Measurements from ENCODE around the gene HMGB3.
"Not testable (repeated sequence)": the region's sequence is repeated elsewhere in the genome, so short reads cannot be mapped to it uniquely, and the experiment has no call there.

The HMGB3 gene

DNA sequence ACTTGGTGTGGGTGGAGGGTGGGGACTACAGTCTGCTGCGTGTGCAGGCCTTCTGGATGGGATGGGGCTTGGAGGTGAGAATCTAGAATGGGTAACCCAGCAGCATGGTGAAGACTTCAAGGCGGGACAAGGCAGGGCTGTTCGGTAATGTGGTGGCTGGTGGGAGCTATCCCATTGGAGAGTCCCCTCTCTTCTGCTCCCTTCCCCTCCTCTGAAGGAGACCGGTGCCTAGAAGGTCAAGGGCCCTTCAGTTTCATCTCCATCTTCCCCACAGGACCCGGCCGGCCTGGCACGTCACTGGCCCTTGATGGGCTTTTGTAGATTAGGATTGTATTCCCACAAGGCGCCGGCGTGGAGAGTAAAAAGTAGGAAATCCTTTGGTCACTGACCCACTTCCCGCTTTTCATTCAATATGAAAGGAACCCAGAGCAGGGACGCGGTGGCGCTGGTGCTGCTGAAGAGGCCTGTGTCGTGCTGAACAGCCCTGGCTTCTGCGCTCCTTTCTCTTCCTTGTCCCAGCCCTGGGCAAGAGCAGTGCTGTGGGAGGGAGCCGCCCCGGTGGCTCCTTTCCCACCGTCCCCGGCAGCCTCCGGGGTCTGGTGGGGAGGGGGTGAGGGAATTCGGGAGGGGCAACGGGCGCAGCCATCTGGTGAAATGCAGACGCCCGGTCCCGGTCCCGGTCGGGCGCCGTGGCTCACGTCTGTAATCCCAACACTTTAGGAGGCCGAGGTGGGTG, 7.3 kb upstream of the HMGB3 start:
- in situ Hi-C loops (cut with MboI; ENCODE audit: low sequenced_read_pairs), result no loop called here

- in situ Hi-C loops (cut with MboI; ENCODE audit: low sequenced_read_pairs), result no loop called here
Observed at GRCh38 chrX:150977411-150978162, 5.5 kb upstream of the HMGB3 start.

GRCh38 chrX:150980186-150980585, 2.9 kb upstream of the HMGB3 start:
- in situ Hi-C loops (cut with MboI; ENCODE audit: low sequenced_read_pairs), result no loop called here

DNA sequence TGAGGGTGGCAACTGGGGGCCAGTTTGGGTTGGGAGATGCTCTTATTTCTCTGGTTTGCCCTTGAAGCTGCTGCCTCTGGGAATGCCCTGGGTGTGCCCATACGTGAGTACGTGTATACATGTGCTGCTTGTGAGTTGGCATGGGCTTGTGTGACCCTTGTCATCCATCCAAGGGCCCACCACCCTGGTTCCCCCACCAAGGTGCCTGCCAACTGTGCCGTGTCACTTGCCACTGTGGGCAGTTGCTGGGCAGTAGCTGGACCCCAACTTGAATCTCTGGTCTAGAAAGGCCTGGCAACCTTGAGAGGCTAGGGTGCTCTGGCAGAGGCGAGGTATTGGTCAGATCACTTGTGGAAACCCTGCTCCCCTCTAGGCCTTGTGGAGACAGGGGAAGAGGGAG, 2.4 kb upstream of the HMGB3 start:
- in situ Hi-C loops (cut with MboI; ENCODE audit: low sequenced_read_pairs), result no loop called here

- in situ Hi-C loops (cut with MboI; ENCODE audit: low sequenced_read_pairs), result no loop called here
Observed at GRCh38 chrX:150982235-150982787, 824 bp upstream of the HMGB3 start.

- in situ Hi-C loops (cut with MboI; ENCODE audit: low sequenced_read_pairs), result no loop called here
Observed at GRCh38 chrX:150983521-150984168, 510 bp downstream of the HMGB3 start.

- in situ Hi-C loops (cut with MboI; ENCODE audit: low sequenced_read_pairs), result no loop called here
Observed at GRCh38 chrX:150984169-150984824, 1.2 kb downstream of the HMGB3 start.

GRCh38 chrX:150987687-150988086, 4.6 kb downstream of the HMGB3 start:
- in situ Hi-C loops (cut with MboI; ENCODE audit: low sequenced_read_pairs), result not testable (repeated sequence)

GRCh38 chrX:150989420-150989819, 6.3 kb downstream of the HMGB3 start:
- in situ Hi-C loops (cut with MboI; ENCODE audit: low sequenced_read_pairs), result no loop called here

DNA sequence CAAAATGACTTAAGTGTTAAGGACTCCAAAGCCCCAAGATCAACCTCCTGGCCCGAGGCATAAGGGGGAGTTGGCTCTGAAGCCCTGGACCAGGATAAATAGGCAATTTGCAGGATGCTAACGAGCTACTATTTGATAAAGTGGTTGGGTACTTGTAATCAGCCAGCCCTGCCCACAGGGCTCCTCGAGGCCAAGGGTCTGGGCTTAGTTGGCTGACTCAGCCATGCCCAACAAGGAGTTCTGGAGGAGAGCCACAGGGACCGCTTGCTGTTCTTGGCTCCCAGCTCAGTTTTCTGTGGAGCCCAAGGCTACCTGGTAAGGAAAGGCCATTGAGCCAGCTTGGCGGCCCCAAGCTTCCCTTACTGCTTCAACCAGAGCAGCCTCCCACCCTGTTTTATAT, 7.8 kb downstream of the HMGB3 start:
- in situ Hi-C loops (cut with MboI; ENCODE audit: low sequenced_read_pairs), result no loop called here

- in situ Hi-C loops (cut with MboI; ENCODE audit: low sequenced_read_pairs), result no loop called here
Observed at GRCh38 chrX:151000861-151001331, 17.8 kb downstream of the HMGB3 start.

DNA sequence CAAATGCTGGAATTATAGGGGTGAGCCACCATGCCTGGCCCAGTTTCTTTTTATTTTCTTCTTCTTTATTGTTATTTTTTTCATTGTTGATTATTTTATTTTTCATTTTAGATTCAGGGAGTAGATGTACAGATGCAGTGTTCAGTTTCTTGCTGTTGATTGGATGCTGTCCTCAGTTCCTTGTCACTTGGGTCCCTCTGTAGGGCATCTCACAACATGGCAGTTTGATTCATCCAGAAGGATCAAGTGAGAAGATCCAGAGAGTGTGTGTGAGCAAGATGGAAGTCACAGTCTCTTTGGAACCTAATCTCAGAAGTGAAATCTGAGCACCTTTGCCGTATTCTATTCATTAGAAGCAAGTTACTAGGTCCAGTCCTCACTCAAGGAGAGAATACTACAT, 20.9 kb downstream of the HMGB3 start:
- in situ Hi-C loops (cut with MboI; ENCODE audit: low sequenced_read_pairs), result no loop called here

DNA sequence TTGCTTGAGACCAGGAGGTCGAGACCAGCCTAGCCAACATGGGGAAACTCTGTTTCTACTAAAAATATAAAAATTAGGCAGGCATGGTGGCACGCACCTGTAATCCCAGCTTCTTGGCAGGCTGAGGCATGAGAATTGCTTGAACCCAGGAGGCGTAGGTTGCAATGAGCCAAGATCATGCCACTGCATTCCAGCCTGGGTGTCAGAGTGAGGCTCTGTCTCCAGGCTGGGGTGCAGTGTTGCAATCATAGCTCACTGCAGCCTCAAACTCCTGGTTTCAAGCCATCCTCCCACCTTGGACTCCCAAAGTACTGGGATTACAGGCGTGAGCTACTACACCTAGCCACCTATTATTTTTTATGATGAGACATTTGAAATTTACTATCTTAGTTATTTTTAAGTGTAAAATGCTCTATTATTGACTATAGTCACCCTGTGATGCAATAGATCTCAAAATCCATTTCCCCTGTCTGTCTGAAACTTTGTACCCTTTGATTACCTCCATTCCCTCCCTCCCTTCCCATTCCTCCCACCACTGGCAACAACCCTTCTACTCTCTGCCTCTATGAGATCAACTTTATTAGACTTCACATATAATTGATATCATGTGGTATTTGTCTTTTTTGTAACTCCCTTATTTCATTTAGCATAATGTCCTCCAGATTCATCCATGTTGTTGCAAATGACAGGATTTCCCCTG, 23.4 kb downstream of the HMGB3 start:
- in situ Hi-C loops (cut with MboI; ENCODE audit: low sequenced_read_pairs), result no loop called here

DNA sequence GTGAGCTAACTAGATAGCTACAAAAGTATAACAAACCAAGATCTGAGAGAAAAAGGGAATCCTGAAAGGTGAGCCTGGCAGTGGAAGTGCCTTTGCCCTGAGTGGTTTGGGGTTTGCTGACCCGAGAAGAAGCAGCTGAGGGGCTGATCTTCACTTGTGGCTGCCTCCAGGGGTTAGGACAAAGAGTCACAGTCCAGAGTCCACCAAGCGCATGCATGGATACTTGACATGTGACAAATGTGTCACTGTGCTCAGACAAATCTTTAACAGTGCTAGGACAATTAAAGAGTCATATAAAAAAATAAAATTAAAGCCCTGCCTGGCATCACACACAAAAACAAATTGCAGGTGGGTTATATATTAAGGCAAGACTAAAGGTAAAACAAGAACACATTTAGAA, 26.4 kb downstream of the HMGB3 start:
- in situ Hi-C loops (cut with MboI; ENCODE audit: low sequenced_read_pairs), result no loop called here

DNA sequence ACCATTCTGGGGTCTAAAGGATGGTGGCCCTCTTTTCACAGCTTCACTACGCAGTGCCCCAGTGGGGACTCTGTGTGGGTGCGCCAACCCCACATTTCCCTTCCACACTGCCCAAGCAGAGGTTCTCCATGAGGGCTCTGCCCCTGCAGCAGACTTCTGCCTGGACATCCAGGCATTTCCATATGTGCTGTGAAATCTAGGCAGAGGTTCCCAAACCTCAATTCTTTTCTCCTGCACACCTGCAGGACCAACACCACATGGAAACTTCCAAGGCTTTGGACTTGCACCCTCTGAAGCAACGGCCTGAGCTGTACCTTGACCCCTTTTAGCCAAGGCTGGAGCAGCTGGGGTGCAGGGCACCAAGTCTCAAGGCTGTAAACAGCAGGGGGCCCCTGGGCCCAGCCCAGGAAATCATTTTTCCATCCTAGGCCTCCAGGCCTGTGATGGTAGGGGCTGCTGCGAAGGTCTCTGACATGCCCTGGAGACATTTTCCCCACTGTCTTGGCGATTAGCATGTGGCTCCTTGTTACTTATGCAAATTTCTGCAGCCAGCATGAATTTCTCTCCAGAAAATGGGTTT, 30.1 kb downstream of the HMGB3 start:
- in situ Hi-C loops (cut with MboI; ENCODE audit: low sequenced_read_pairs), result no loop called here

DNA sequence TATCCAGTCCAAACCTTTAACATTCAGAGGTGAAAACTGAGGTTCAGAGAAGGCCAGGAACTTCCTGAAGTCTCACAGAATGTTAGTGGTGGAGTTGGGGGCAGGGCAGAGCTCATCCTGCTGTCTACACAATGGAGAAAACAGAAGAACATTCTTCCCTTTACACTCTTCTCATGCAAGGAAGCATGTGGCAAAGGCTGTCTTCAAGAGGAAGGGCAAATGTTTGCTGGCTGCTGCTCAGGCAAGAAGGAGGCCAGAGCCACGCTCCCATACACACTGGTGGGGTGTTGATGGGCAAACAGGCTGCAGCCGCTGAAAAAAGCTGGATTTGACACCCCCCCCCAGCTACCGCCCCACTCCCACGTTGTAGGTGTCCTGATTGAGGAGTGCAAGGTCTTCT, 32.5 kb downstream of the HMGB3 start:
- in situ Hi-C loops (cut with MboI; ENCODE audit: low sequenced_read_pairs), result no loop called here

- in situ Hi-C loops (cut with MboI; ENCODE audit: low sequenced_read_pairs), result no loop called here
Observed at GRCh38 chrX:151019856-151020255, 36.7 kb downstream of the HMGB3 start.

DNA sequence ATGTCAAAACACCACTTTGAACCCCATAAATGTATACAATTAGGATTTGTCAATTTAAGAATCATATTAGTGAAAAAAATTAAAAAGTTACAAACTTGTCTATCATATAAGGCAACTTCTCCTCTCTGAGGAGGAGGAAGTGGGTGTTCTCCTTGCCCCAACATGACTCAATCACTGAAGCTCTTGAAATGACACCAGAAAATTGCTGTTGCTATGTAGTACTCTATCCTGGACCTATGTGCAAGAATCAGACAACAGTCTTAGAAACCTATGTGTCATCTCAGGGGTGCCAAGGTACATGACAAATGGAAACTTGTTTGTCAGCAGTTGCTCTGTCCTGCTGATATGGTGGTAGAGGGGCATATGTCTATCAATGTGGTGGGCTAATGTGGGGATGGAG, 47.7 kb downstream of the HMGB3 start:
- in situ Hi-C loops (cut with MboI; ENCODE audit: low sequenced_read_pairs), result no loop called here

DNA sequence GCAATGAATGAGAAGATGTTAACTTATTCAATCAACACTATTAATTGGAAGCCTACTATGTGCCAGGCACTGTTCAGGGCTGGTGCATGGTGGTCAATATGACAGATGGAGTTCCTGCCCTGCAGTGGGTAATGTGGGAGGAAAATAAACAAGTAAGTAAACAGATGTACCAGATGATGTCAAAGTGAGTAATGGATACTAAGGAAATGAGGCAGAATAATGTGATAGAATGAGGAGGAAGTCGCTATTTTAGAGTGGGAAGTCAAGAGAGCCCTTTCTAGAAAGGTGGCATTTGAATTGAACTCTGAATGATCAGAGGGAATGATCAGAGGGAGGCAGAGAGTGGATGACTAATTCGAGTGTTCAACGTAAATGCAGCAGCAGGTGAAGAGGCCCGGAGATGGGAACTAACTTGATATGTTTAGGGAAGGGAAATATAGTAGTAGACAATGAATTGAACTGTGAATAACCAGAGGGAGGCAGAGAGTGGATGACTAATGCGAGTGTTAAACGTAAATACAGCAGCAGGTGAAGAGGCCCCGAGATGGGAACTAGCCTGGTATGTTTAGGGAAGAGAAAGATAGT, 48.3 kb downstream of the HMGB3 start:
- in situ Hi-C loops (cut with MboI; ENCODE audit: low sequenced_read_pairs), result no loop called here

- in situ Hi-C loops (cut with MboI; ENCODE audit: low sequenced_read_pairs), result no loop called here
Observed at GRCh38 chrX:151039351-151039750, 56.2 kb downstream of the HMGB3 start.
